WTC11 (cell line): ENCODE results near the gene BTNL2. TPM values are rescaled to one million over a fixed set of nuclear protein-coding genes. Genes with fewer than 3 reads are reported as not detected.

Experiments
- ATAC-seq: fragments of 200-7000 bp; cut with Tn5 transposase; 2 replicates; pipeline ENCODE4 v1.10.0; 2021; ENCODE audit warnings: mild to moderate bottlenecking, moderate library complexity
- CTCF ChIA-PET: fragments of 300-600 bp; sonication (Branson Sonifier 250); formaldehyde crosslinking; loops from one replicate; lab custom pipeline; 2021; ENCODE audit warnings: antibody characterized with exemption; lab: Charles Lee
- POLR2A ChIA-PET: fragments of 350-600 bp; sonication (Branson Sonifier 250); formaldehyde crosslinking; loops from one replicate; lab custom pipeline; 2021; ENCODE audit warnings: antibody characterized with exemption; lab: Charles Lee
- DNase-seq: peaks from one replicate; pipeline ENCODE4 v3.0.0; 2021; ENCODE audit warnings: low spot score
- H3K27ac Mint-ChIP-seq: 2 replicates; pipeline ENCODE4 v1.8.0; 2021; ENCODE audit warnings: mixed read lengths
- H3K27me3 Mint-ChIP-seq: 2 replicates; pipeline ENCODE4 v1.8.0; 2021; ENCODE audit warnings: low read depth, mild to moderate bottlenecking, moderate library complexity, mixed read lengths
- H3K36me3 Mint-ChIP-seq: 2 replicates; pipeline ENCODE4 v1.8.0; 2021; ENCODE audit warnings: mixed read lengths
- H3K4me1 Mint-ChIP-seq: 2 replicates; pipeline ENCODE4 v1.8.0; 2022; ENCODE audit warnings: mixed read lengths
- H3K4me3 Mint-ChIP-seq: 2 replicates; pipeline ENCODE4 v1.8.0; 2021; ENCODE audit warnings: mild to moderate bottlenecking, moderate library complexity, mixed read lengths
- H3K9me3 Mint-ChIP-seq: 2 replicates; pipeline ENCODE4 v1.8.0; 2021; ENCODE audit warnings: mixed read lengths
- CBFB ChIP-seq: sonication (generic); formaldehyde crosslinking; IDR thresholded peaks from 2 replicates; pipeline ENCODE4 v1.8.1; 2022; ENCODE audit warnings: mild to moderate bottlenecking, low read depth, missing genetic modification reagents
- GRHL2 ChIP-seq: fragments of 250-450 bp; sonication (Bioruptor Pico); IDR thresholded peaks from 2 replicates; pipeline ENCODE4 v1.8.0; 2022; ENCODE audit warnings: mild to moderate bottlenecking, moderate library complexity; ENCODE audit not compliant: insufficient replicate concordance, severe bottlenecking
- MYBL2 ChIP-seq: sonication (generic); formaldehyde crosslinking; IDR thresholded peaks from 2 replicates; pipeline ENCODE4 v1.8.1; 2023; ENCODE audit warnings: mild to moderate bottlenecking, moderate library complexity, missing genetic modification reagents
- RORB ChIP-seq: fragments of 250-450 bp; sonication (Bioruptor Pico); IDR thresholded peaks from 2 replicates; pipeline ENCODE4 v1.9.0; 2021; ENCODE audit warnings: mild to moderate bottlenecking
- SMAD3 ChIP-seq: sonication (generic); formaldehyde crosslinking; IDR thresholded peaks from 2 replicates; pipeline ENCODE4 v1.8.0; 2022; ENCODE audit warnings: missing genetic modification reagents, mild to moderate bottlenecking, borderline replicate concordance
- SMAD4 ChIP-seq: sonication (generic); formaldehyde crosslinking; IDR thresholded peaks from 2 replicates; pipeline ENCODE4 v1.8.0; 2022; ENCODE audit warnings: mild to moderate bottlenecking, missing genetic modification reagents
- SP1 ChIP-seq: sonication (generic); formaldehyde crosslinking; conservative IDR thresholded peaks from 2 replicates; pipeline ENCODE4 v1.8.1; 2022; ENCODE audit warnings: missing genetic modification reagents
- ZNF138 ChIP-seq: sonication (generic); formaldehyde crosslinking; conservative IDR thresholded peaks from 2 replicates; pipeline ENCODE4 v1.8.1; 2022; ENCODE audit warnings: mild to moderate bottlenecking, moderate library complexity, missing genetic modification reagents
- total RNA-seq: library from RNA; stranded (reverse); gene quantifications from 3 replicates; pipeline ENCODE4 v1.2.3, GENCODE V29; 2021
- TF ChIP-seq, protein P1 (sequence below): fragments of 250-450 bp; sonication (Bioruptor Pico); IDR thresholded peaks from 2 replicates; pipeline ENCODE4 v1.9.0; 2021; ENCODE audit warnings: mild to moderate bottlenecking
- TF ChIP-seq, protein P2 (sequence below): fragments of 200-600 bp; IDR thresholded peaks from 2 replicates; pipeline ENCODE4 v1.8.0; 2022; ENCODE audit warnings: antibody characterized with exemption
- TF ChIP-seq, protein P3 (sequence below): sonication (generic); formaldehyde crosslinking; IDR thresholded peaks from 2 replicates; pipeline ENCODE4 v1.8.1; 2022; ENCODE audit warnings: low read depth, mild to moderate bottlenecking, moderate library complexity, missing genetic modification reagents, borderline replicate concordance
- TF ChIP-seq, protein P4 (sequence below): sonication (generic); formaldehyde crosslinking; IDR thresholded peaks from 2 replicates; pipeline ENCODE4 v1.8.1; 2023; ENCODE audit warnings: mild to moderate bottlenecking, missing genetic modification reagents, moderate library complexity

The BTNL2 gene
- total RNA-seq, 1 experiment from 2014 or later = not detected

DNA sequence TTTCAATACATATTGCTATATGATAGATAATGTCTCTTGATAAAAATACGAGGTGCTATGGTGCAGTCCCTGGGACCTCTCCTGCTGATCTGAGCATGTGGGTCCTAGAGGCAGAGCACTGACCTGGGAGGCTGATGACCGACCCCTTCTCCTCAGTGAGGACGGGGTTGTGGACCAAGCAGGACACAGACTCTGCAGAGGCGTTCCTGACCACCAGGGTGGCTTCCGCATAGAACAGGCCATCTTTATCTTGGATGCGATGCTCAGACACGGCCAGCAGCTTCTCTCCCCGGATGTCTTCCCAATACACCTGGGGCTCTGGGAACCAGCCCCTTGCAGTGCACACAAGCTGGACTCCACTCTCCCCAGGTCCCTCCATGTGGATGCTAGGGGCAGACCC lies 4.2 kb downstream of the BTNL2 start:
- peaks cover 10% of the 10 kb centered on the region; the same call in 1 of the 2 replicates for H3K4me1 Mint-ChIP-seq
- POLR2A ChIA-PET = no interaction called here
- CTCF ChIA-PET = interaction anchor here (1.2 to 4.7 kb wide), 3 partner anchors 10 to 157 kb away, joined by 3 to 20 read pairs (median 12); no protein-coding TSS in a partner anchor
- H3K27me3 Mint-ChIP-seq = peaks cover 7% of the 10 kb centered on the region; the same call in 1 of the 2 replicates
- ATAC-seq (peak; percentile 70), DNase-seq (no peak)
- no peak overlapping the region for H3K4me3 Mint-ChIP-seq
- no peak overlapping the region for H3K27ac Mint-ChIP-seq
- TF ChIP-seq SP1 (CRISPR knock-in tag) = no peak
- no peak for TF ChIP-seq CBFB
- TF ChIP-seq, protein P1, sequence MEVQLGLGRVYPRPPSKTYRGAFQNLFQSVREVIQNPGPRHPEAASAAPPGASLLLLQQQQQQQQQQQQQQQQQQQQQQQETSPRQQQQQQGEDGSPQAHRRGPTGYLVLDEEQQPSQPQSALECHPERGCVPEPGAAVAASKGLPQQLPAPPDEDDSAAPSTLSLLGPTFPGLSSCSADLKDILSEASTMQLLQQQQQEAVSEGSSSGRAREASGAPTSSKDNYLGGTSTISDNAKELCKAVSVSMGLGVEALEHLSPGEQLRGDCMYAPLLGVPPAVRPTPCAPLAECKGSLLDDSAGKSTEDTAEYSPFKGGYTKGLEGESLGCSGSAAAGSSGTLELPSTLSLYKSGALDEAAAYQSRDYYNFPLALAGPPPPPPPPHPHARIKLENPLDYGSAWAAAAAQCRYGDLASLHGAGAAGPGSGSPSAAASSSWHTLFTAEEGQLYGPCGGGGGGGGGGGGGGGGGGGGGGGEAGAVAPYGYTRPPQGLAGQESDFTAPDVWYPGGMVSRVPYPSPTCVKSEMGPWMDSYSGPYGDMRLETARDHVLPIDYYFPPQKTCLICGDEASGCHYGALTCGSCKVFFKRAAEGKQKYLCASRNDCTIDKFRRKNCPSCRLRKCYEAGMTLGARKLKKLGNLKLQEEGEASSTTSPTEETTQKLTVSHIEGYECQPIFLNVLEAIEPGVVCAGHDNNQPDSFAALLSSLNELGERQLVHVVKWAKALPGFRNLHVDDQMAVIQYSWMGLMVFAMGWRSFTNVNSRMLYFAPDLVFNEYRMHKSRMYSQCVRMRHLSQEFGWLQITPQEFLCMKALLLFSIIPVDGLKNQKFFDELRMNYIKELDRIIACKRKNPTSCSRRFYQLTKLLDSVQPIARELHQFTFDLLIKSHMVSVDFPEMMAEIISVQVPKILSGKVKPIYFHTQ (CRISPR knock-in tag) = no peak
- TF ChIP-seq MYBL2 = no peak
- TF ChIP-seq SMAD4 = no peak
- no peak for TF ChIP-seq SMAD3
- TF ChIP-seq ZNF138 (CRISPR knock-in tag) = no peak
- TF ChIP-seq, protein P2, sequence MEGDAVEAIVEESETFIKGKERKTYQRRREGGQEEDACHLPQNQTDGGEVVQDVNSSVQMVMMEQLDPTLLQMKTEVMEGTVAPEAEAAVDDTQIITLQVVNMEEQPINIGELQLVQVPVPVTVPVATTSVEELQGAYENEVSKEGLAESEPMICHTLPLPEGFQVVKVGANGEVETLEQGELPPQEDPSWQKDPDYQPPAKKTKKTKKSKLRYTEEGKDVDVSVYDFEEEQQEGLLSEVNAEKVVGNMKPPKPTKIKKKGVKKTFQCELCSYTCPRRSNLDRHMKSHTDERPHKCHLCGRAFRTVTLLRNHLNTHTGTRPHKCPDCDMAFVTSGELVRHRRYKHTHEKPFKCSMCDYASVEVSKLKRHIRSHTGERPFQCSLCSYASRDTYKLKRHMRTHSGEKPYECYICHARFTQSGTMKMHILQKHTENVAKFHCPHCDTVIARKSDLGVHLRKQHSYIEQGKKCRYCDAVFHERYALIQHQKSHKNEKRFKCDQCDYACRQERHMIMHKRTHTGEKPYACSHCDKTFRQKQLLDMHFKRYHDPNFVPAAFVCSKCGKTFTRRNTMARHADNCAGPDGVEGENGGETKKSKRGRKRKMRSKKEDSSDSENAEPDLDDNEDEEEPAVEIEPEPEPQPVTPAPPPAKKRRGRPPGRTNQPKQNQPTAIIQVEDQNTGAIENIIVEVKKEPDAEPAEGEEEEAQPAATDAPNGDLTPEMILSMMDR = no peak
- no peak for TF ChIP-seq RORB (CRISPR knock-in tag)
- H3K36me3 Mint-ChIP-seq = no peaks in the 10 kb centered on the region
- H3K9me3 Mint-ChIP-seq = peaks cover 8% of the 10 kb centered on the region

DNA sequence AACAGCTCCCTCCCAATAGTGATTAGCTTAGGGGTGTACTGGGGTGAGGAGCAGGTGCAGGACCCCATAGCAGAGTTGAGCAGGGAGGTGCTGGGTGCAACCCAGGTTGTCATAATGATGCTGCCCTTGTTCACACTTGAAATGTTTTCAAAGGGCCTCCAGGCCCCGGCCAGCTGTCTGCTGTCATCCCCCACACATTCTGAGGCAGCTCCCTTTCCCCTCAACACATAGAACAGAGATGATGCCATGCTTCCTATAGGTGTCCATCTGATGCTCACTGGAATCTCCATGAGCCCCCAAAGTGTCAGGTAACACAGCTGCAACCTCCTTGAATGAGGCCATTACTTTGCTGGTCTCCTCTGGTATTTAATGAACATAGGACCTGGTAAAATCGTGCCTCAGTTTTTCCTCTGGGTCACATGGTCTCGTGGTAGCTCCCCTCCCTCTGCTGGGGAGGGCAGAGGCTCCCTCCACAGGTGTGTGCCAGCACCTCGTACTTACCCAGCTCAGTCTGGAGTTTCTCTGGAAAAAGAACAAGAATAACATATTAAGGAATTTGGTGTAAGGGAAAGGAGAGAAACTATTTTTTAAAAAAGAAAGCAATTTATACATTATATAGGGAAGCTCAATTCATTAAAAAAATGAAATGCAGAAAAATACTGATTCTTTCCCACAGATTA lies 5.6 kb downstream of the BTNL2 start:
- peaks cover 8% of the 10 kb centered on the region for H3K9me3 Mint-ChIP-seq
- H3K4me3 Mint-ChIP-seq = no peak overlapping the region
- no peak for DNase-seq
- CTCF ChIA-PET = interaction anchor here (0.8 to 4.7 kb wide), 6 partner anchors 12 to 384 kb away, joined by 3 to 20 read pairs (median 8); no protein-coding TSS in a partner anchor
- peaks cover 10% of the 10 kb centered on the region for H3K27me3 Mint-ChIP-seq
- peak; percentile 44 for ATAC-seq
- H3K36me3 Mint-ChIP-seq = no peaks in the 10 kb centered on the region
- H3K27ac Mint-ChIP-seq = no peak overlapping the region
- H3K4me1 Mint-ChIP-seq = 0 out of 2 replicates have a peak, but pooled peaks cover 3% of the 10 kb centered on the region
- no peak for TF ChIP-seq GRHL2 (CRISPR knock-in tag)
- TF ChIP-seq, protein P2 = no peak
- TF ChIP-seq, protein P3, sequence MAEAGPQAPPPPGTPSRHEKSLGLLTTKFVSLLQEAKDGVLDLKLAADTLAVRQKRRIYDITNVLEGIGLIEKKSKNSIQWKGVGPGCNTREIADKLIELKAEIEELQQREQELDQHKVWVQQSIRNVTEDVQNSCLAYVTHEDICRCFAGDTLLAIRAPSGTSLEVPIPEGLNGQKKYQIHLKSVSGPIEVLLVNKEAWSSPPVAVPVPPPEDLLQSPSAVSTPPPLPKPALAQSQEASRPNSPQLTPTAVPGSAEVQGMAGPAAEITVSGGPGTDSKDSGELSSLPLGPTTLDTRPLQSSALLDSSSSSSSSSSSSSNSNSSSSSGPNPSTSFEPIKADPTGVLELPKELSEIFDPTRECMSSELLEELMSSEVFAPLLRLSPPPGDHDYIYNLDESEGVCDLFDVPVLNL (CRISPR knock-in tag) = no peak
- TF ChIP-seq, protein P4, sequence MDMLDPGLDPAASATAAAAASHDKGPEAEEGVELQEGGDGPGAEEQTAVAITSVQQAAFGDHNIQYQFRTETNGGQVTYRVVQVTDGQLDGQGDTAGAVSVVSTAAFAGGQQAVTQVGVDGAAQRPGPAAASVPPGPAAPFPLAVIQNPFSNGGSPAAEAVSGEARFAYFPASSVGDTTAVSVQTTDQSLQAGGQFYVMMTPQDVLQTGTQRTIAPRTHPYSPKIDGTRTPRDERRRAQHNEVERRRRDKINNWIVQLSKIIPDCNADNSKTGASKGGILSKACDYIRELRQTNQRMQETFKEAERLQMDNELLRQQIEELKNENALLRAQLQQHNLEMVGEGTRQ (CRISPR knock-in tag) = peak; percentile 40; the same call in 1 of the 2 replicates
- POLR2A ChIA-PET = no interaction called here
